ENCODE data around the gene PMM1.

Gene PMM1

GRCh38 chr22:41535244-41535643, 54.4 kb downstream of the PMM1 start:
- H3K27me3 ChIP-seq (ENCODE audit: insufficient read depth, poor library complexity, severe bottlenecking), result no peaks in the 10 kb centered on the region
- DNase-seq (ENCODE audit: low read depth in 1 of 2, low spot score in 1 of 2), result no peak
- no peak overlapping the region for H3K4me3 ChIP-seq (replicated peaks; ENCODE audit: insufficient read depth, low read length)
- H3K27ac ChIP-seq (replicated peaks), result no peak overlapping the region
- TF ChIP-seq REST (IDR thresholded peaks at IDR 0.05; ENCODE audit: insufficient replicate concordance, low read depth), result no peak
- no peak for TF ChIP-seq GABPA (IDR thresholded peaks at IDR 0.05; ENCODE audit: low read depth)

DNA sequence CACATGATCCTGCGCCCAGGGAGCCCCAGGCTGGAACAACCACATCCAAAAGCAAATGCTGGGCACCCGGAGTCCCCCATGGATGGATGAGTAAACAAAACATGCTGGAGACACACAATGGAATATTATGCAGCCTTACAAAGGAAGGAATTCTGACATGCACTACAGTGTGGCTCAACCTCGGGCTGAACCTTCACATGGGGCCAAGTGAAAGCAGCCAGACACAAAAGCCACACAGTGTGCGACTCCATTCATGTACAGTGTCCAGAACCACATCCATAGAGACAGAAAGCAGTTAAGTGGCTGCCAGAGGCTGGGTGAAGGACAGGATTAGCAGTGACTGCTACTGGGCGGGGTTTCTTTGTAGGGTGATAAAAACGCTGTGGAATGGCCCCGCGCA, 55.4 kb downstream of the PMM1 start:
- H3K27me3 ChIP-seq (ENCODE audit: insufficient read depth, poor library complexity, severe bottlenecking), result no peaks in the 10 kb centered on the region
- no peak overlapping the region for H3K27ac ChIP-seq (replicated peaks)
- no peak for DNase-seq (ENCODE audit: low read depth in 1 of 2, low spot score in 1 of 2)
- TF ChIP-seq GABPA (IDR thresholded peaks at IDR 0.05; ENCODE audit: low read depth), result no peak
- TF ChIP-seq SPI1 (IDR thresholded peaks at IDR 0.05; ENCODE audit: borderline replicate concordance, low read depth), result no peak
- TF ChIP-seq CTCF (IDR thresholded peaks at IDR 0.05; ENCODE audit: insufficient read depth, low read length), result no peak
- TF ChIP-seq REST (IDR thresholded peaks at IDR 0.05; ENCODE audit: insufficient replicate concordance, low read depth), result no peak
- no peak for TF ChIP-seq POLR2AphosphoS5 (IDR thresholded peaks at IDR 0.05; ENCODE audit: low read depth)
- no peak overlapping the region for H3K4me3 ChIP-seq (replicated peaks; ENCODE audit: insufficient read depth, low read length)

GRCh38 chr22:41532908-41533825, 56.5 kb downstream of the PMM1 start:
- no peak overlapping the region for H3K4me3 ChIP-seq (replicated peaks; ENCODE audit: insufficient read depth, low read length)
- TF ChIP-seq CTCF (IDR thresholded peaks at IDR 0.05; ENCODE audit: insufficient read depth, low read length) (peak; percentile 91), POLR2AphosphoS5 (IDR thresholded peaks at IDR 0.05; ENCODE audit: low read depth) (peak; percentile 16; the same call in 1 of the 2 replicates), REST (IDR thresholded peaks at IDR 0.05; ENCODE audit: insufficient replicate concordance, low read depth) (no peak)
- no peak overlapping the region for H3K27ac ChIP-seq (replicated peaks)
- DNase-seq (ENCODE audit: low read depth in 1 of 2, low spot score in 1 of 2), result peak in 1 of 2 experiments; percentile 65
- H3K27me3 ChIP-seq (ENCODE audit: insufficient read depth, poor library complexity, severe bottlenecking), result no peaks in the 10 kb centered on the region
